Inferior parietal cortex (tissue), 1 donor: ENCODE measurements around the gene DISC1.
"Not testable (repeated sequence)": the region's sequence is repeated elsewhere in the genome, so short reads cannot be mapped to it uniquely, and the experiment has no call there.

Source experiments
- DNase-seq: peaks from one replicate; pipeline ENCODE4 v3.0.0-alpha.2; 2016; ENCODE audit errors: extremely low spot score

DISC1 gene

GRCh38 chr1:231959225-231959884 is 332.8 kb downstream of the DISC1 start:
- DNase-seq: no peak

- not testable (repeated sequence) for DNase-seq
Measured at GRCh38 chr1:231961801-231962200, 335.2 kb downstream of the DISC1 start.

- no peak for DNase-seq
Measured at GRCh38 chr1:231962636-231963035, 336.0 kb downstream of the DISC1 start.

GRCh38 chr1:231964241-231964640 is 337.7 kb downstream of the DISC1 start:
- DNase-seq: no peak

GRCh38 chr1:231964961-231965360 is 338.4 kb downstream of the DISC1 start:
- DNase-seq: no peak

GRCh38 chr1:231965615-231966014 is 339.0 kb downstream of the DISC1 start:
- no peak for DNase-seq

GRCh38 chr1:231966983-231967382 is 340.4 kb downstream of the DISC1 start:
- DNase-seq: no peak

- no peak for DNase-seq
Measured at GRCh38 chr1:231969076-231969475, 342.5 kb downstream of the DISC1 start.

GRCh38 chr1:231969761-231970160 is 343.2 kb downstream of the DISC1 start:
- not testable (repeated sequence) for DNase-seq

- DNase-seq: no peak
Measured at GRCh38 chr1:231970684-231971083, 344.1 kb downstream of the DISC1 start.

GRCh38 chr1:231971397-231972110 is 345.0 kb downstream of the DISC1 start:
- no peak for DNase-seq

- DNase-seq: no peak
Measured at GRCh38 chr1:231972111-231972445, 345.5 kb downstream of the DISC1 start.

- no peak for DNase-seq
Measured at GRCh38 chr1:231973830-231974229, 347.2 kb downstream of the DISC1 start.

GRCh38 chr1:231976231-231976630 is 349.6 kb downstream of the DISC1 start:
- DNase-seq: no peak

- no peak for DNase-seq
Measured at GRCh38 chr1:231981675-231982074, 355.1 kb downstream of the DISC1 start.

- no peak for DNase-seq
Measured at GRCh38 chr1:231982871-231983587, 356.4 kb downstream of the DISC1 start.

- DNase-seq: no peak
Measured at GRCh38 chr1:231983588-231984193, 357.1 kb downstream of the DISC1 start.

- no peak for DNase-seq
Measured at GRCh38 chr1:231985296-231986023, 358.9 kb downstream of the DISC1 start.

GRCh38 chr1:231986631-231987336 is 360.2 kb downstream of the DISC1 start:
- DNase-seq: no peak

GRCh38 chr1:231990388-231990787 is 363.8 kb downstream of the DISC1 start:
- no peak for DNase-seq

GRCh38 chr1:231991231-231991630 is 364.6 kb downstream of the DISC1 start:
- no peak for DNase-seq
